ENCODE measurements around the gene MEF2D. TPM values are rescaled to one million over a fixed set of nuclear protein-coding genes. Genes with fewer than 3 reads are reported as not detected.

Gene MEF2D
- total RNA-seq (2014; rRNA removed; shearing (Covaris generic)) (22.3 and 23.6 TPM in 2 replicates), polyA plus RNA-seq (2016; fragmentation: Nextera tagmentation; extraction: Ambion mirVana) (32.1 and 34.1 TPM in 2 replicates)

- H3K79me2 ChIP-seq (ENCODE audit: insufficient read depth) = peaks cover 51% of the 10 kb centered on the region
- H2AFZ ChIP-seq = peak within 1 kb of the TSS; percentile 56
- TF ChIP-seq EZH2phosphoT487 (IDR thresholded peaks at IDR 0.05; ENCODE audit: insufficient read depth, low read depth) (no peak), EZH2 (IDR thresholded peaks at IDR 0.05; ENCODE audit: insufficient read depth, poor library complexity, severe bottlenecking) (no peak)
- peak within 1 kb of the TSS; percentile 100 for H3K9ac ChIP-seq
- in situ Hi-C loops (cut with MboI) = no loop called here
- DNase-seq = no peak
- H3K27ac ChIP-seq = peak within 1 kb of the TSS; percentile 100
- H3K9me2 ChIP-seq (ENCODE audit: insufficient read depth) = no peaks in the 10 kb centered on the region
- H3K36me3 ChIP-seq (ENCODE audit: low read depth) = no peaks in the 10 kb centered on the region
- peaks cover 44% of the 10 kb centered on the region for H3F3A ChIP-seq (ENCODE audit: insufficient read depth)
- peaks cover 65% of the 10 kb centered on the region for H3K4me1 ChIP-seq (ENCODE audit: insufficient read depth)
- no peaks in the 10 kb centered on the region for H3K27me3 ChIP-seq (replicated peaks; ENCODE audit: insufficient read depth)
- 1% methylated on average over 14 to 27 of the region's 27 CpGs for WGBS, 2 experiments (ENCODE audit: low coverage in 1 of 2, low lambda C conversion rate in 2 of 2, missing lambda C conversion rate in 2 of 2)
- peak within 1 kb of the TSS; percentile 96 for H3K4me2 ChIP-seq (ENCODE audit: unreplicated experiment)
- H3K9me3 ChIP-seq (ENCODE audit: low read depth) = no peaks in the 10 kb centered on the region
- H3K4me3 ChIP-seq = peak within 1 kb of the TSS; percentile 96
- H4K20me1 ChIP-seq (ENCODE audit: insufficient read depth) = peaks cover 18% of the 10 kb centered on the region; the same call in 1 of the 2 replicates
These were observed at the start of gene MEF2D for GRCh38 chr1:156500543-156500792. MEF2D (minus strand) TSS chr1:156500775; CDS start chr1:156483292, 17,483 bp downstream.

DNA sequence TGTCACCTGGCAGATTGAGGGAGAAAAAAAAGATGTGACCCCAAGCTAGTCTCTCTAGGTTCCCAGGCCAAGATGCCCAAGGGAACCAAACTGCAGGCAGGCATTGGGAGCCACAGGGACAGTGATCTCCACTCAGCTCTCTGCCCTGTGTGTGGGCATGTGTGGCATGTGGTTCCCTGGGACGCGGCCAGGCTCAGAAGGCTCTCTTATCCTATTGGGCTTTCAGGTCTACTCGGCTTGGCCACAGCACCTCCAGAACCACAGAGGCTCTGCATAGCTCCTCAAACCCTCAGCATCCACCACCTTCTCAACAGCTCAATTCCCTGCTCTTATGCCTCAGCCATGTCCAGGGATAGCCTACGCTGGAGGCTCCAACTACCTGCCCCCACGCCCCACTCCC is 49.8 kb upstream of the MEF2D start:
- 95 to 96% methylated on average over 5 of the region's 5 CpGs for WGBS, 2 experiments (ENCODE audit: low coverage in 1 of 2, low lambda C conversion rate in 2 of 2, missing lambda C conversion rate in 2 of 2)
- no peak overlapping the region for H3K4me2 ChIP-seq (ENCODE audit: unreplicated experiment)
- H2AFZ ChIP-seq = no peak overlapping the region

GRCh38 chr1:156549831-156550230 is 49.3 kb upstream of the MEF2D start:
- no peaks in the 10 kb centered on the region for H3K9me2 ChIP-seq (ENCODE audit: insufficient read depth)
- H3K4me1 ChIP-seq (ENCODE audit: insufficient read depth) = peaks cover 11% of the 10 kb centered on the region
- no peak overlapping the region for H3K4me2 ChIP-seq (ENCODE audit: unreplicated experiment)
- DNase-seq = no peak
- H3K9me3 ChIP-seq (ENCODE audit: low read depth) = no peaks in the 10 kb centered on the region
- H4K20me1 ChIP-seq (ENCODE audit: insufficient read depth) = no peaks in the 10 kb centered on the region
- no peak overlapping the region for H3K27ac ChIP-seq
- no peaks in the 10 kb centered on the region for H3K36me3 ChIP-seq (ENCODE audit: low read depth)
- in situ Hi-C loops (cut with MboI) = no loop called here
- H3K27me3 ChIP-seq (replicated peaks; ENCODE audit: insufficient read depth) = no peaks in the 10 kb centered on the region
- H3F3A ChIP-seq (ENCODE audit: insufficient read depth) = no peaks in the 10 kb centered on the region
- H3K79me2 ChIP-seq (ENCODE audit: insufficient read depth) = no peaks in the 10 kb centered on the region
- H3K9ac ChIP-seq = no peak overlapping the region
- no peak for TF ChIP-seq EZH2 (IDR thresholded peaks at IDR 0.05; ENCODE audit: insufficient read depth, poor library complexity, severe bottlenecking)
- no peak for TF ChIP-seq EZH2phosphoT487 (IDR thresholded peaks at IDR 0.05; ENCODE audit: insufficient read depth, low read depth)
- H2AFZ ChIP-seq = no peak overlapping the region
- 100% methylated on average over 1 of the region's 1 CpG for WGBS, 2 experiments (ENCODE audit: low coverage in 1 of 2, low lambda C conversion rate in 2 of 2, missing lambda C conversion rate in 2 of 2)
- H3K4me3 ChIP-seq = no peak overlapping the region

More for the DNA sequence above, 49.8 kb upstream of the MEF2D start:
- H3K9ac ChIP-seq = no peak overlapping the region
- H4K20me1 ChIP-seq (ENCODE audit: insufficient read depth) = no peaks in the 10 kb centered on the region
- H3K36me3 ChIP-seq (ENCODE audit: low read depth) = no peaks in the 10 kb centered on the region
- no peak for DNase-seq
- H3K9me2 ChIP-seq (ENCODE audit: insufficient read depth) = no peaks in the 10 kb centered on the region
- H3F3A ChIP-seq (ENCODE audit: insufficient read depth) = no peaks in the 10 kb centered on the region
- H3K27me3 ChIP-seq (replicated peaks; ENCODE audit: insufficient read depth) = no peaks in the 10 kb centered on the region
- H3K27ac ChIP-seq = no peak overlapping the region
- H3K79me2 ChIP-seq (ENCODE audit: insufficient read depth) = no peaks in the 10 kb centered on the region
- in situ Hi-C loops (cut with MboI) = no loop called here
- H3K4me3 ChIP-seq = no peak overlapping the region
- H3K9me3 ChIP-seq (ENCODE audit: low read depth) = no peaks in the 10 kb centered on the region
- peaks cover 11% of the 10 kb centered on the region for H3K4me1 ChIP-seq (ENCODE audit: insufficient read depth)
- TF ChIP-seq EZH2phosphoT487 (IDR thresholded peaks at IDR 0.05; ENCODE audit: insufficient read depth, low read depth) (no peak), EZH2 (IDR thresholded peaks at IDR 0.05; ENCODE audit: insufficient read depth, poor library complexity, severe bottlenecking) (no peak)

- Histone ChIP-seq H3K79me2 (ENCODE audit: insufficient read depth) (no peaks in the 10 kb centered on the region), H3K9me2 (ENCODE audit: insufficient read depth) (no peaks in the 10 kb centered on the region), H3K36me3 (ENCODE audit: low read depth) (no peaks in the 10 kb centered on the region), H3K4me3 (no peak overlapping the region), H3K27me3 (replicated peaks; ENCODE audit: insufficient read depth) (no peaks in the 10 kb centered on the region), H3K27ac (no peak overlapping the region), H3F3A (ENCODE audit: insufficient read depth) (no peaks in the 10 kb centered on the region), H3K4me1 (ENCODE audit: insufficient read depth) (peaks cover 11% of the 10 kb centered on the region), H2AFZ (no peak overlapping the region), H4K20me1 (ENCODE audit: insufficient read depth) (no peaks in the 10 kb centered on the region), H3K9me3 (ENCODE audit: low read depth) (no peaks in the 10 kb centered on the region), H3K4me2 (ENCODE audit: unreplicated experiment) (no peak overlapping the region), H3K9ac (no peak overlapping the region)
- in situ Hi-C loops (cut with MboI) = no loop called here
- DNase-seq = no peak
- TF ChIP-seq EZH2phosphoT487 (IDR thresholded peaks at IDR 0.05; ENCODE audit: insufficient read depth, low read depth) = no peak
- WGBS, 2 experiments (ENCODE audit: low coverage in 1 of 2, low lambda C conversion rate in 2 of 2, missing lambda C conversion rate in 2 of 2) = 93 to 100% methylated on average over 2 of the region's 2 CpGs
These were observed 48.8 kb upstream of the MEF2D start for GRCh38 chr1:156549390-156549789.

DNA sequence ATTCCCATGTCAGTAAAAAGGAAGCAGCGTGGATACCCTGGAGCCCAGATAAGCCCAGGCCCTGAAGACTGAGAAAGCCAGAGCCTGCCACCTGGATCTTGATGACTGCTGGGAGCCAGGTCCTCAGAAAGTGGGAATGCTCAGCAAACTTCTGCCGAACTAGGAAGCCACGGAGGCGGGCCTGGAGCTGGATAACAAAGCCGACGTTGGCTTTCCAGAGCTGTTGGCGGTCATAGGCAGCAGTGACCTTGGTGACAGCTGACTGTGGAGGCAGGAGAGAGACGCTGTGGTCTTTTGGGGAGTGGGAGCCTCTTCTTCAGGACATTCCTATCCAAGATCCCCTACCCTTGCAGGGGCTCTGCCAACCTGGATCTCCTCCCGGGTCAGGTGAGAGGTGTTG is 47.4 kb upstream of the MEF2D start:
- in situ Hi-C loops (cut with MboI) = no loop called here
- no peaks in the 10 kb centered on the region for H3K79me2 ChIP-seq (ENCODE audit: insufficient read depth)
- H3K9ac ChIP-seq = no peak overlapping the region
- H3K27me3 ChIP-seq (replicated peaks; ENCODE audit: insufficient read depth) = no peaks in the 10 kb centered on the region
- no peaks in the 10 kb centered on the region for H3F3A ChIP-seq (ENCODE audit: insufficient read depth)
- TF ChIP-seq EZH2phosphoT487 (IDR thresholded peaks at IDR 0.05; ENCODE audit: insufficient read depth, low read depth) = no peak
- TF ChIP-seq EZH2 (IDR thresholded peaks at IDR 0.05; ENCODE audit: insufficient read depth, poor library complexity, severe bottlenecking) = no peak
- no peaks in the 10 kb centered on the region for H3K36me3 ChIP-seq (ENCODE audit: low read depth)
- H2AFZ ChIP-seq = no peak overlapping the region
- H3K4me1 ChIP-seq (ENCODE audit: insufficient read depth) = peaks cover 11% of the 10 kb centered on the region
- DNase-seq = no peak
- H3K9me2 ChIP-seq (ENCODE audit: insufficient read depth) = no peaks in the 10 kb centered on the region
- no peak overlapping the region for H3K27ac ChIP-seq
- H3K4me2 ChIP-seq (ENCODE audit: unreplicated experiment) = no peak overlapping the region
- 97 to 99% methylated on average over 9 of the region's 9 CpGs for WGBS, 2 experiments (ENCODE audit: low coverage in 1 of 2, low lambda C conversion rate in 2 of 2, missing lambda C conversion rate in 2 of 2)
- H3K9me3 ChIP-seq (ENCODE audit: low read depth) = no peaks in the 10 kb centered on the region
- H4K20me1 ChIP-seq (ENCODE audit: insufficient read depth) = no peaks in the 10 kb centered on the region
- H3K4me3 ChIP-seq = no peak overlapping the region
